NCI-H146 treated with DMSO at 0.1 percent for 48 hours (cell line): ENCODE measurements around the gene TPM2.

Experiments
- DNase-seq: peaks from one replicate; lab custom pipeline; 2025; ENCODE audit not compliant: unreplicated experiment; lab: John Stamatoyannopoulos, UW

TPM2 gene

DNA sequence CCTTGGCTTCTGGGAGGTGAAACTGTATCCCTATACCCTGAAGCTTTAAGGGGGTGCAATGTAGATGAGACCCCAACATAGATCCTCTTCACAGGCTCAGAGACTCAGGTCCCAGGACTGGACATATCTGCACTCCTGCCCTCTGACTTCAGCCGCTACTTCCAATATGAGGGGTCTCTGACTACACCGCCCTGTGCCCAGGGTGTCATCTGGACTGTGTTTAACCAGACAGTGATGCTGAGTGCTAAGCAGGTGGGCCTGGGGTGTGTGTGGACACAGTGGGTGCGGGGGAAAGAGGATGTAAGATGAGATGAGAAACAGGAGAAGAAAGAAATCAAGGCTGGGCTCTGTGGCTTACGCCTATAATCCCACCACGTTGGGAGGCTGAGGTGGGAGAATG lies 10.6 kb downstream of the TPM2 start:
- DNase-seq, result no peak

DNA sequence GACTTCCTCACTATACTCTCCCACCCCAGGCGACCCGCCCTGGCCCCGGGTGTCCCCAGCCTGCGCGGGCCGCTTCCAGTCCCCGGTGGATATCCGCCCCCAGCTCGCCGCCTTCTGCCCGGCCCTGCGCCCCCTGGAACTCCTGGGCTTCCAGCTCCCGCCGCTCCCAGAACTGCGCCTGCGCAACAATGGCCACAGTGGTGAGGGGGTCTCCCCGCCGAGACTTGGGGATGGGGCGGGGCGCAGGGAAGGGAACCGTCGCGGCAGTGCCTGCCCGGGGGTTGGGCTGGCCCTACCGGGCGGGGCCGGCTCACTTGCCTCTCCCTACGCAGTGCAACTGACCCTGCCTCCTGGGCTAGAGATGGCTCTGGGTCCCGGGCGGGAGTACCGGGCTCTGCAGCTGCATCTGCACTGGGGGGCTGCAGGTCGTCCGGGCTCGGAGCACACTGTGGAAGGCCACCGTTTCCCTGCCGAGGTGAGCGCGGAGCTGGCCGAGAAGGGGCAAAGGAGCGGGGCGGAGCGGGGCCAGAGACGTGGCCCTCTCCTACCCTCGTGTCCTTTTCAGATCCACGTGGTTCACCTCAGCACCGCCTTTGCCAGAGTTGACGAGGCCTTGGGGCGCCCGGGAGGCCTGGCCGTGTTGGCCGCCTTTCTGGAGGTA lies 13.9 kb downstream of the TPM2 start:
- DNase-seq, result no peak

DNA sequence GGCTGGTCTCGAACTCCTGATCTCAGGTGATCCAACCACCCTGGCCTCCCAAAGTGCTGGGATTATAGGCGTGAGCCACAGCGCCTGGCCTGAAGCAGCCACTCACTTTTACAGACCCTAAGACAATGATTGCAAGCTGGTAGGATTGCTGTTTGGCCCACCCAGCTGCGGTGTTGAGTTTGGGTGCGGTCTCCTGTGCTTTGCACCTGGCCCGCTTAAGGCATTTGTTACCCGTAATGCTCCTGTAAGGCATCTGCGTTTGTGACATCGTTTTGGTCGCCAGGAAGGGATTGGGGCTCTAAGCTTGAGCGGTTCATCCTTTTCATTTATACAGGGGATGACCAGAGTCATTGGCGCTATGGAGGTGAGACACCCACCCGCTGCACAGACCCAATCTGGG lies 14.5 kb downstream of the TPM2 start:
- DNase-seq, result no peak

DNA sequence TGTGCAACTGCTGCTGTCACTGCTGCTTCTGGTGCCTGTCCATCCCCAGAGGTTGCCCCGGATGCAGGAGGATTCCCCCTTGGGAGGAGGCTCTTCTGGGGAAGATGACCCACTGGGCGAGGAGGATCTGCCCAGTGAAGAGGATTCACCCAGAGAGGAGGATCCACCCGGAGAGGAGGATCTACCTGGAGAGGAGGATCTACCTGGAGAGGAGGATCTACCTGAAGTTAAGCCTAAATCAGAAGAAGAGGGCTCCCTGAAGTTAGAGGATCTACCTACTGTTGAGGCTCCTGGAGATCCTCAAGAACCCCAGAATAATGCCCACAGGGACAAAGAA lies 15.7 kb downstream of the TPM2 start:
- no peak for DNase-seq

DNA sequence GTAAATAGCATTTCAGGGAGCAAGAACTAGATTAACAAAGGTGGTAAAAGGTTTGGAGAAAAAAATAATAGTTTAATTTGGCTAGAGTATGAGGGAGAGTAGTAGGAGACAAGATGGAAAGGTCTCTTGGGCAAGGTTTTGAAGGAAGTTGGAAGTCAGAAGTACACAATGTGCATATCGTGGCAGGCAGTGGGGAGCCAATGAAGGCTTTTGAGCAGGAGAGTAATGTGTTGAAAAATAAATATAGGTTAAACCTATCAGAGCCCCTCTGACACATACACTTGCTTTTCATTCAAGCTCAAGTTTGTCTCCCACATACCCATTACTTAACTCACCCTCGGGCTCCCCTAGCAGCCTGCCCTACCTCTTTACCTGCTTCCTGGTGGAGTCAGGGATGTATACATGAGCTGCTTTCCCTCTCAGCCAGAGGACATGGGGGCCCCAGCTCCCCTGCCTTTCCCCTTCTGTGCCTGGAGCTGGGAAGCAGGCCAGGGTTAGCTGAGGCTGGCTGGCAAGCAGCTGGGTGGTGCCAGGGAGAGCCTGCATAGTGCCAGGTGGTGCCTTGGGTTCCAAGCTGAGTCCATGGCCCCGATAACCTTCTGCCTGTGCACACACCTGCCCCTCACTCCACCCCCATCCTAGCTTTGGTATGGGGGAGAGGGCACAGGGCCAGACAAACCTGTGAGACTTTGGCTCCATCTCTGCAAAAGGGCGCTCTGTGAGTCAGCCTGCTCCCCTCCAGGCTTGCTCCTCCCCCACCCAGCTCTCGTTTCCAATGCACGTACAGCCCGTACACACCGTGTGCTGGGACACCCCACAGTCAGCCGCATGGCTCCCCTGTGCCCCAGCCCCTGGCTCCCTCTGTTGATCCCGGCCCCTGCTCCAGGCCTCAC lies 16.3 kb downstream of the TPM2 start, which contains the start of gene CA9:
TSS of gene CA9 (plus strand) at position 797 of the 893 bp plus-strand sequence. CDS start at position 829, 32 bp downstream.
- DNase-seq, result no peak

DNA sequence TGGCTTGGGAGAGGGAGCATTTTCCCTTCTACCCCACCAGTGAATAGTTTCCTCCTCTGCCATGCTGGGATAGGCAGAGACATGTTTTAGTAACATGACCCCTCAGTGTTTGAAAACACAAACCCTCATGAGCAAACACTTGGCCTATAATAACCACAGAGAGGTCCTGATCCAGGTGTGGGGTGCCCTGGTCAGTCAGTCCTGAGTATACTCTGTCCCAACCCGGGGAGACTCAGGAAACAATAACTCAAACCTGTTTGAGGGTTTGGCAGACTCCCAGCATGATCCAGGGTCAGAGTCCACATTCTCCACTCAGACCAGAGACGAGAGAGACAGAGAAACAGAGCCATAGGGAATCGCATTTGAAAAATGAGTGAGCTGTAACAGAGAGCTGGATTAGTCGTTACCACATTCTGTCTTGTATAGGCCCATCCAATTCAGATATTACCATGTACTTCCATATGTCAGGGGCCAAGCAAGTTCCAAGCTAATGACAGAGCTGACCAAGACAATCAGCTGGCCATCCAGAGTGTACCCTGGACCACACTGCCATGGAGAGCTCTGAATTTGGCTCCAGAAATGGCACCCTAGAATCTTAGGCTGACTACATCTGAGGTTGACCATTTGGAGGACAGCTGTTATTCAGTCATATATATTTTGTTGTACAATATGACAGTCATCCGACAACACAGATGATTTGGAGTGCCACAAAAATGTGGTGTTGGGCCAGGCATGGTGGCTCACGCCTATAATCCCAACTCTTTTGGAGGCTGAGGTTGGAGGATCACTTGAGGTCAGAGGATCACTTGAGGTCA lies 20.2 kb downstream of the TPM2 start:
- DNase-seq, result no peak

DNA sequence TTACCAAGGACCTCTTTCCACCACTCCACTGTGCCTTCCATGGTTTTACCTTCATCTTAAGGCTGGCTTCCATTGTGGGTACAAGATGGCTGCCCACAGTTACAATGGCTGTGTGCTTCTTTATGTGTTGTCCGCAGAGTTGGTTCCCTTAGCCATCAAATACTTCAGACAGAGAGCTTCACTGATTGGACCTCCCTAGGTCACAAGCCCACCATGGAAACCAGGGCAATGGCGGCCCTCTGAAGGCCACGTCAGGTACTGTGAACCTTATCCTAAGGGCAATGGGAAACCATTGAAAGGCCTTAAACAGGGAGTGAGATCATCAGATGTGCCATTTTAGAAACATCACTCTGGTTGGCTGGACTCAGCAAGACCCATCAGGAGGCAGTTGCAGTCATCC lies 21.8 kb downstream of the TPM2 start:
- DNase-seq, result no peak

DNA sequence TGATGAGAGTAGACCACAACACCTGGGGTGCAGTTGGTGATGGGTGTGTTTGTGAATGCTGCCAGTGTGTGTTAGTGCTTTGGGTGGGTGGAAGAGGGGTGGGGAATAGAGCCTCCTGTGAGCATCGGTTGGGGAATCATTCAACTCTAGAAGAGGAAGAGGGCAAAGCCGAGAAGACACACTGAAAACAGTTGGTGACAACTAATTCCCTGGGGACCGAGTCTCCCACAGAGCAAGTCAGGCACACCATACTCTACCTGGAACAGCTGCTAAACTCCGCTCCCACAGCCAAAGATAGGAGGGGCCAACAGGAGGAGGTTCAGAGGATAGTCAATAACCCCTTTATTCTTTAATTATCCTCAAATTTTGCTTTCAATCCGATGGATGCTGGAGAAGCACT lies 23.2 kb downstream of the TPM2 start:
- DNase-seq, result no peak

DNA sequence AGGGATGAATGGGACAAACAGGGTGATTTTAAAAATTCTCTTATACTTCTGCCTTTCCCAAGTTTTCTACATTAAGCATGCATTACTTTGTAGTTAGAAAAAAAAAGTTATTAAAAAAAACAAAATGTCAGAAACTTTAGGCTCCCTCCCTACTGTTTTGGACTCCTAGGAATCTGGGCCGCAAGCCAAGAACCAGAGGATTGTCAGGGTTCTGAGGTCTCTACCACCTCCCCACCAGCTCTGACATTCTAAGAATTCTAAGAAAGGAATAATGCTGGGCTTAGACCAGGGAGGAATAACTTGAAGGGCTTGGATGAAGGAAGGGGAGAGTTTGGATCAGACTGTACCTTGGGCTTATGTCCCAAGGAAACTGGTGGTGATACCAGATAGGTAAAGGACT lies 23.7 kb downstream of the TPM2 start:
- DNase-seq, result no peak

DNA sequence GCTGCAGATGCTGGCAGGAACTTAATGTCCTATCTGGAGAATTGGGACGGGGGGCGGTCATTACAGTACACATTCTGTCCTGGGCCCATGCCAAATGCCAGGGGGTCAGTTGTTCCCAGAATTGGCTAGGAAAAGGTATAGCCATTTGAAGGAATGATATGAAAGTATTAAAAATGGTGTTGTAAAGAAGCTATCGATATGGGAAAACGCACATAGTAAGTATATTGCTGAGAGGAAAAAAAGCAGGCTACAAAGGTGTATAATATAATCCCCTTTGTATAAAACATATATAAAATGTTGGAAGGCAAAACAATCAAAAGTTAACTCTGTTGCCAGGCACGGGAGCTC lies 24.3 kb downstream of the TPM2 start:
- no peak for DNase-seq

DNA sequence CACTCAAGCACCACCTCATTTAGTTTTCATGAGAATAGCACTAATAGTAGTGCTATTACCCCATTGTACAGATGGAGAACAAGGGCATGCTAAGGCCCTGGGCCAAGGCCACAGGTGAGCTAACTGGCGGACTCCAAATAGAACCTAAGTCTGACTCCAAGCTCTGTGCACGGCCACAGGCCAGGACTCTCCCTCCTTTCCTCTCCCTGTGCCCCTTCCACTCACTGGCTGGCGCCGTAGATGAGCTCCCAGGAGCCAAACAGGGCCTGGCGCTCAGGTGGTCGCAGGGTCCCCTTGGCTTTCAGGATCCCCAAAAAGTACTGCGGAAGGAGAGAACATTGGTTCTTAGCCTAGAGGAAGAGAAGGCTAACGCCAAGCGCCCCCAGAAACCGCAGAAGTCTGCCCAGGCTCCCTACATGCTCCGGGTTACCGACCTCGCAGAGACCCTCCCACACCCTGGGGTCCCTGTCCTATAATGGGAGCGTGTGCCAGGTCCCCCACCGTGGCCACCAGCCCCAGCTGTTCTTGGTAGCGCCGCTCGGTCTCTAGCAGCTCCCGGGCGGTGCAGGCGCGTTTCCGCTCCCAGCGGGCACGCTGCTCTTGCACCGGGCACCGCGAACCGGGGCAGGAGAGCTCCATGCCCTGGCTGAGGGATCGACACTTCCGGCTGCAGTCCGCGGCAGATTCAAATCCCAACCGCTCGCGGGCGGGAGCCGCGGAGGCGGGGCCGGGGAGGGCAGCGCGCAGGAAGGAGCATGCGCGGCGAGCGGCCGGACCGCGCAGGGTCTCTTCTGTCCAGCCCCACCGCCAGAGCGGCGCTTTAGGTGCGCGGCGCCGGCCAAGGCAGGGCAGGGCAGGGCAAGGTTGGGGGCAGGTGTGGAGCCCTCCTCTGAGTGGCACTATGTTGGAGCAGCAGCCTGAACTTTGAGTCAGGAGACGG lies 24.9 kb downstream of the TPM2 start, which contains the start of gene ARHGEF39:
TSS of gene ARHGEF39 (minus strand) at position 665 of the 940 bp plus-strand sequence. CDS start at position 639, 26 bp downstream.
- peak; percentile 80 for DNase-seq

DNA sequence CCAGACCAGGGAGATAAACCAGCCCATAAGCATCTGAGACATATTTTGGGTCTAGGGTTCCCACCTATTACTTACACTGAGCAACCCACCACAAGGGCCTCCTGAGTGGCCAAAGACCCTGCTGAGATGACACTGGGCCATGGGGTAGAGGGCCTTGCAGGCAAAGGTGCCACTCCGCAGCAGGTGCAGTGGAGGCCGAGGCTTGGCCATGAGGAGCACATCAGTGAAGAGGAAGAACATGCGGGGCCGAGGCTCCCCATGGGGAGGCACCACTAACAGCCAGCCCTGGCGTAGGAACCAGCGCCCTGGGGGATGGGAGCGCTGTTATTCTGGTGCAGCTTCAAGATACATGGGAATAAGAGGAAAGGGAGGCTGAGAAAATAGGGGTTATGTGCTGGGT lies 27.3 kb downstream of the TPM2 start:
- no peak for DNase-seq

DNA sequence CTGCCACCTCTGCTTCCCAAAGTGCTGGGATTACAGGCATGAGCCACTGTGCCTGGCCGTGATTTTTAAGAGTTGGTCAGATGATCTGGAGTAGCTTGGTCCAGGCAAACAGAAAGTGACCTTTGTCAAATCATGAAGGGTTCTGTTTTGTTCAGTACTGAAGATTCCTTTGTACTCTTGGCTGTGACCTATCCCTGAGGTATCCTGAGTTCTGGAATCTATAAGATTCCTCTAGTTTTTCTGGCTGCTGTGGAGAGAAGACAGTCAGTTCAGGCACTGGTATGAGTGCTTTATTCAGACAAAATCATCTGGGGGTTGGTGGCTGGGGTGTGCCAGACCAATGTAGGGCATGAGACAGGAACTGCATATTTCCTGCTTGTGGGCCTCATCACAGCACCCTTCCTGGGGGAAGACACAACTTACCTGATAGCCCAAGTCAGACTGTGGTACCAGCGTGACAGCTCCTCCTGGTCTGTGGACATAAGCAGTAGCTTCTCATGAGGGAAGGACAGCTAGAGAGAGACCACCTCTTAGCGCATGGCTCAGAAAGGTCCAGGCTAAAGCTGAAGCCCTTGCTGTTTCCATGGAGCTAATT lies 27.9 kb downstream of the TPM2 start:
- DNase-seq, result no peak

DNA sequence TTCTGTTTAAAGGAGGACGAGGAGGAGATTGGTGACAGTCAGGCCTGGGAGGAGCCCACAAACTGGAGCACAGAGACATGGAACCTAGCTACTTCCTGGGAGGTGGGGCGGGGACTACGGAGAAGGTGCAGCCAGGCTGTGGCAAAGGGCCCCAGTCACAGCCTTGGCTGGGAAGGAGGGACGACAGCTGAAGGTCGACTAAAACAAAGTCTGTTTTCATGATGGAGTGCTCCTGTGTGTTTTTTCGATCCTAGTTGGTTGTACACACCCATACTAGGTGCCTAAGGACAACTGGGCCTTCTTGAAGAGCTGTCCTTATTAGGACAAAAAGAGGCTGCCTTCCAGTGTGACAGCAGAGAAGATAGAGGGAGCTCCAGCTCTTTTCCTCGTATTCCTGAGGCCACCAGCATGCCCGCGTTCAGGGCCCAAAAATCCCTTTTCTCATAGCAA lies 28.7 kb downstream of the TPM2 start:
- DNase-seq, result no peak

DNA sequence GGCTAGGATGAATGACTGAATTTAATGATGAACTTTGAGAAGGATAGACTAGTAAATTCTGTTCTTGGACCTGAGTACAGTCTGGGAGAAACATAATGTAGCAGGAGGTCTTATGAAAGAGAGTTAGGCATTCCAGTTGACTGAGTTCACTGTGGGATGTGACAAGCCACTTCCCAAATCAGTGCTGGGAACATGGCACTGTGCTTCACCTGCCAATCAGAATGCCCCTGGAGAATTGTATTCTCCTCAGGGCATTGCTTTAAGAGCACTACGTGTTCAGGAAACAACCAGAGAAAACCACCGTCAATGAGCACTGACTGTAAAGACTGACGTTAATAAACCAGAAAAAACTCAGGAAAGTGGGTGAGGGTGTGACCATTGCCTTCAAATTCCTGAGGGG lies 30.4 kb downstream of the TPM2 start:
- DNase-seq, result no peak

DNA sequence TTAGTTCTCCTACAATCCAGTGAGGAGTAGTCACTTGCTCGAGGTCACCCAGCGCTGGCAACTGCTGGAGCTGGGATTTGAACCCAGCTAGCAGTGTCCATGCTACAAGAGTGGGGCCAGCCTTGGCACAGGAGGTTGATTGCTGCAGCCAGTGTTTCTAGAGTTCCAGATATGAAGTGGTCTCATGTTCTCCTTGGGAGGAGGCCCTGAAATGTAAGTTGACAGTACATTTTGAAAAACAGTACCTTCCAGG lies 30.8 kb downstream of the TPM2 start:
- no peak for DNase-seq

DNA sequence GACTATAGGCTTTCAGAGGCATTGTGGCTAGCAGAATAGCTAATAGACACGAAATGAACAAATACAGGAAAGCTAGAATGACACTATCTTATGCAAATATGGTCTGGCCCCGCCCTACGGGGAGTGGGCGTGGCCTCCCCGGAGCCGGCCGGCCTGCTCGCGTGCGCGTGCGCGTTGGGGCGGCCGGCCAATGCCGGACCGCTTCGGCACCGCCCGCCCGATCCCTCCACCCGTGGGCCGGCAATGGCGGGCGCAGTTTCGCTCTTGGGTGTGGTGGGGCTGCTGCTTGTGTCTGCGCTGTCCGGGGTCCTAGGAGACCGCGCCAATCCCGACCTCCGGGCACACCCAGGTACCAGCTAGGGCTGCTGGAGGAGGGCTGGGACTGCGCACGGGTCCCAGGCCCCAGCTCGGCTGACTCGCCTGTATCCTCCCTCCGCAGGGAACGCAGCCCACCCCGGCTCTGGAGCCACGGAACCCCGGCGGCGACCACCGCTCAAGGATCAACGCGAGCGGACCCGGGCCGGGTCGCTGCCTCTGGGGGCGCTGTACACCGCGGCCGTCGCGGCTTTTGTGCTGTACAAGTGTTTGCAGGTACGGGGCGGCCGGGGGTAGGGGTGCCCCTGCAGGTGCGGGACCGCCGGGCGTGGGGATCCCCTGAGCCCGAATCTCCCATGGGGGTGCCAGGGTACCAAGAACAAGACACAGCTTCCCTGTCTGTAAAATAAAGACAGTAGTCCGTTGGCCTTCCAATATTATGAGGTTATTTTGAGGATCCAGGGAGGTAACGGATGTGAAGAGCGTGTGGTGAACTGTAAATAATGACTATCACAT lies 31.4 kb downstream of the TPM2 start, which contains the start of gene CCDC107:
TSS of gene CCDC107 (plus strand) at position 156 of the 831 bp plus-strand sequence. CDS start at position 244, 88 bp downstream.
- DNase-seq, result peak; percentile 92

DNA sequence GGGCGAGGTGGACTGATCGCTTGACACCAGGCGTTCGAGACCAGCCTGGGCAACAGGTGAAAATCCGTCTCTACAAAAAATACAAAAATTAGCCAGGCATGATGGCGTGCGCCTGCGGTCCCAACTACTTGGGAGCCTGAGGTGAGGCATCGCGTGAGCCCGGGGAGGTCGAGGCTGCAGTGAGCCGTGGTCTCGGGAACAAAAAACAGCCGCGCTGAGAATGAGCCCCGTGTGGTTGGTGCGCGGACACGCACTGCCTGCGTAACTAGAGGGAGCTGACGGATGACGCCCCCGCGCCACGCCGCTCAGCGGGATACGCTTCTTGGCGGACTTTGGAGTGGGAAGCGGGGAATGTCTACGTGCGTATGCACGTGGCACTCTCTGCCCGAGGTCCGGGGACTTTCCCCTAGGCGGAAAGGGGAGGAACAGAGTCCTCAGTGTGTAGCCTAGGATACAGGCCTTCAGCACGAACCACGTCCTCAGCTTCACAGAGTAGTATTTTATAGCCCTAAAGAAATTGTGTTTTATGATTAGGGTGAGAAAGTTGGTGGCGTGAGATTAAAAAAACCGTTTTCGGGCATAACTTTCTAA lies 32.1 kb downstream of the TPM2 start, which contains the start of gene RMRP:
TSS of gene RMRP (minus strand) at position 474 of the 591 bp plus-strand sequence.
- peak; percentile 98 for DNase-seq
